PC-9 (cell line): ENCODE data around the gene STX19. TPM values are rescaled to one million over a fixed set of nuclear protein-coding genes. Genes with fewer than 3 reads are reported as not detected.
A peak's percentile ranks its signal among the peaks of the same experiment; 100 is the strongest.

ENCODE experiments used
- BruUV-seq: library from RNA; stranded (reverse); fragments of 400-500 nt; replicated peaks from 2 replicates; lab custom pipeline; 2021; lab: Mats Ljungman, UMichigan
- CTCF ChIA-PET: fragments of 300-600 bp; sonication (Branson Sonifier 250); formaldehyde crosslinking; loops from one replicate; lab custom pipeline; 2022; ENCODE audit warnings: antibody characterized with exemption; lab: Charles Lee
- POLR2A ChIA-PET: fragments of 300-600 bp; sonication (Branson Sonifier 250); formaldehyde crosslinking; loops from one replicate; lab custom pipeline; 2022; ENCODE audit warnings: antibody characterized with exemption; ENCODE audit not compliant: unreplicated experiment; lab: Charles Lee
- DNase-seq, 2 experiments: peaks; one replicate each; pipeline versions ENCODE4 v3.0.0 to v3.0.0-alpha.2; 2015 to 2022; ENCODE audit warnings: mixed read lengths in 1 of 2
- H2AFZ ChIP-seq: fragments of 200-600 bp; sonication (generic); 2 replicates; pipeline ENCODE4 v1.8.1; 2017; ENCODE audit warnings: antibody characterized with exemption
- H3F3A ChIP-seq: fragments of 200-600 bp; sonication (generic); 2 replicates; pipeline ENCODE4 v1.8.1; 2017; ENCODE audit warnings: antibody characterized with exemption, mild to moderate bottlenecking, low read depth; ENCODE audit not compliant: insufficient read depth
- H3K27ac ChIP-seq: fragments of 200-600 bp; sonication (generic); 2 replicates; pipeline ENCODE4 v1.6.1; 2016; ENCODE audit warnings: mixed run types
- H3K27me3 ChIP-seq: fragments of 200-600 bp; sonication (generic); 2 replicates; pipeline ENCODE4 v1.6.1; 2016; ENCODE audit warnings: low read depth, mixed run types; ENCODE audit not compliant: insufficient read depth
- H3K36me3 ChIP-seq: fragments of 200-600 bp; sonication (generic); 2 replicates; pipeline ENCODE4 v1.6.1; 2016; ENCODE audit warnings: low read depth, mixed run types
- H3K4me1 ChIP-seq: fragments of 200-600 bp; sonication (generic); replicated peaks from 2 replicates; pipeline ENCODE4 v1.6.1; 2016; ENCODE audit warnings: mixed run types; ENCODE audit not compliant: insufficient read depth
- H3K4me2 ChIP-seq: fragments of 200-600 bp; sonication (generic); 2 replicates; pipeline ENCODE4 v1.6.1; 2017; ENCODE audit warnings: mixed run types
- H3K4me3 ChIP-seq: fragments of 200-600 bp; sonication (generic); 2 replicates; pipeline ENCODE4 v1.6.1; 2016; ENCODE audit warnings: mixed run types
- H3K79me2 ChIP-seq: fragments of 200-600 bp; sonication (generic); 2 replicates; pipeline ENCODE4 v1.6.1; 2017; ENCODE audit warnings: low read depth, mixed run types
- H3K9me2 ChIP-seq: fragments of 200-600 bp; sonication (generic); 2 replicates; pipeline ENCODE4 v1.8.1; 2017; ENCODE audit warnings: mild to moderate bottlenecking; ENCODE audit not compliant: insufficient read depth
- H3K9me3 ChIP-seq: fragments of 200-600 bp; sonication (generic); 2 replicates; pipeline ENCODE4 v1.8.1; 2016; ENCODE audit warnings: low read depth; ENCODE audit not compliant: insufficient read depth
- H4K20me1 ChIP-seq: fragments of 200-600 bp; sonication (generic); 2 replicates; pipeline ENCODE4 v1.8.1; 2017; ENCODE audit not compliant: insufficient read depth
- EZH2 ChIP-seq: fragments of 200-600 bp; sonication (generic); IDR thresholded peaks from 2 replicates; pipeline ENCODE4 v1.8.0; 2017; ENCODE audit warnings: antibody characterized with exemption, low read depth
- intact Hi-C: fragments of 100-400 bp; cut with micrococcal nuclease; formaldehyde crosslinking; loops from one replicate; pipeline ENCODE4 v1.10.0; 2022; ENCODE audit not compliant: unreplicated experiment
- total RNA-seq: library from RNA; stranded (reverse); gene quantifications from 2 replicates; pipeline ENCODE4 v1.2.3, GENCODE V29; 2021
- TF ChIP-seq, protein P1 (sequence below): fragments of 200-600 bp; sonication (generic); conservative IDR thresholded peaks from 2 replicates; pipeline ENCODE4 v1.6.1; 2017; ENCODE audit warnings: mixed run types, antibody characterized with exemption, mild to moderate bottlenecking, moderate library complexity

The STX19 gene
- total RNA-seq, 1 experiment from 2014 or later: 5.5 TPM

DNA sequence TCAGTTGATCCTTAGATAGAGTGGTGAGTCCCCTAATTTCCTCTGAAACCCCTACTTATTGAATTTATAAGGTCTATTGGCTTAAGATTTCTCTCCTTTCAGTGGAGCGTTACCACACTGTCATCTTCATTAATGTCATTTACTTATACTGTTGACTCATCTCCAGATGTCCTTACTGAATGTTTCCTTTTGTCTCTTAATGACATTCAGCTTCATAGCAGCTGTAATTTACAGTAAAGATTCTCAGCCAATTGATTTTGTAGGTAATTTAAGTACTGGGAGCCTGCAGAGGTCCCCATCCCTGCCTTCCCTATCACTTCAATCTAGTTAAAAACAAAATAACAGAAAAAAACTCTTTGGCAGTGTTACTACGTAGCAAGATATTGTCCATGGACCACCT is 18.8 kb downstream of the STX19 start:
- H3K79me2 ChIP-seq: no peaks in the 10 kb centered on the region
- H3K27ac ChIP-seq: no peak overlapping the region
- BruUV-seq: no TSS peak
- POLR2A ChIA-PET: no interaction called here
- CTCF ChIA-PET: no interaction called here
- peaks cover 2% of the 10 kb centered on the region; the same call in 1 of the 2 replicates for H3K4me1 ChIP-seq
- H2AFZ ChIP-seq: no peak overlapping the region
- H4K20me1 ChIP-seq: no peaks in the 10 kb centered on the region
- no peaks in the 10 kb centered on the region for H3K36me3 ChIP-seq
- H3K4me3 ChIP-seq: no peak overlapping the region
- intact Hi-C loops: loop anchor here (10.0 kb wide), 1 partner anchor 235 kb away; no protein-coding TSS in a partner anchor
- no peak for DNase-seq
- H3K9me3 ChIP-seq: no peaks in the 10 kb centered on the region
- H3K4me2 ChIP-seq: no peak overlapping the region
- H3K9me2 ChIP-seq: no peaks in the 10 kb centered on the region
- H3K27me3 ChIP-seq: no peaks in the 10 kb centered on the region
- TF ChIP-seq, protein P1, sequence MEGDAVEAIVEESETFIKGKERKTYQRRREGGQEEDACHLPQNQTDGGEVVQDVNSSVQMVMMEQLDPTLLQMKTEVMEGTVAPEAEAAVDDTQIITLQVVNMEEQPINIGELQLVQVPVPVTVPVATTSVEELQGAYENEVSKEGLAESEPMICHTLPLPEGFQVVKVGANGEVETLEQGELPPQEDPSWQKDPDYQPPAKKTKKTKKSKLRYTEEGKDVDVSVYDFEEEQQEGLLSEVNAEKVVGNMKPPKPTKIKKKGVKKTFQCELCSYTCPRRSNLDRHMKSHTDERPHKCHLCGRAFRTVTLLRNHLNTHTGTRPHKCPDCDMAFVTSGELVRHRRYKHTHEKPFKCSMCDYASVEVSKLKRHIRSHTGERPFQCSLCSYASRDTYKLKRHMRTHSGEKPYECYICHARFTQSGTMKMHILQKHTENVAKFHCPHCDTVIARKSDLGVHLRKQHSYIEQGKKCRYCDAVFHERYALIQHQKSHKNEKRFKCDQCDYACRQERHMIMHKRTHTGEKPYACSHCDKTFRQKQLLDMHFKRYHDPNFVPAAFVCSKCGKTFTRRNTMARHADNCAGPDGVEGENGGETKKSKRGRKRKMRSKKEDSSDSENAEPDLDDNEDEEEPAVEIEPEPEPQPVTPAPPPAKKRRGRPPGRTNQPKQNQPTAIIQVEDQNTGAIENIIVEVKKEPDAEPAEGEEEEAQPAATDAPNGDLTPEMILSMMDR: no peak
- TF ChIP-seq EZH2: no peak
- H3F3A ChIP-seq: no peaks in the 10 kb centered on the region

DNA sequence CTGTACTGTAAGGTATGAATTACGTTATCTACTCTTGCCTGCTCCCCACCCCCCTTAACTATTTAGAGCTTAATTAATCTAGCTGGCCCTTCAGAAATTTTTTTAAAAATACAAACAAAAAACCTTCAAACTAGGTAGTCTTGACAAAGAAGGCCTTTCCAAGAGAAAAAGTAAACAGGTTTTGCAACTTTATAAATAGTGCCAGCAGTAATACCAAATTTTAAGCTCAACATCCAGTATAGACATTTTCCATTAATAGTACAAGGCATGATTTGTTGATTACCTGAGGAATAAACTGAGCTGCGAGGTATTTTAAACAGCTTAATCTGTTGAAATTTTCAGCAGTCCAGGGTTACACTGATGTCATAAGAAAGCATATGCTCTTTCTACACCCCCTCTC is 20.1 kb downstream of the STX19 start:
- no peak overlapping the region for H3K4me2 ChIP-seq
- TF ChIP-seq EZH2: no peak
- TF ChIP-seq, protein P1: no peak
- H3K27ac ChIP-seq: no peak overlapping the region
- no peaks in the 10 kb centered on the region for H3F3A ChIP-seq
- intact Hi-C loops: loop anchor here (10.0 kb wide), 1 partner anchor 237 kb away; no protein-coding TSS in a partner anchor
- H3K4me1 ChIP-seq: peaks cover 8% of the 10 kb centered on the region; the same call in 1 of the 2 replicates
- H3K36me3 ChIP-seq: no peaks in the 10 kb centered on the region
- H3K9me3 ChIP-seq: no peaks in the 10 kb centered on the region
- H2AFZ ChIP-seq: no peak overlapping the region
- no peaks in the 10 kb centered on the region for H4K20me1 ChIP-seq
- H3K9me2 ChIP-seq: no peaks in the 10 kb centered on the region
- DNase-seq: no peak
- no peaks in the 10 kb centered on the region for H3K79me2 ChIP-seq
- H3K27me3 ChIP-seq: no peaks in the 10 kb centered on the region
- H3K4me3 ChIP-seq: no peak overlapping the region
- ChIA-PET POLR2A (no interaction called here), CTCF (no interaction called here)
- no TSS peak for BruUV-seq

DNA sequence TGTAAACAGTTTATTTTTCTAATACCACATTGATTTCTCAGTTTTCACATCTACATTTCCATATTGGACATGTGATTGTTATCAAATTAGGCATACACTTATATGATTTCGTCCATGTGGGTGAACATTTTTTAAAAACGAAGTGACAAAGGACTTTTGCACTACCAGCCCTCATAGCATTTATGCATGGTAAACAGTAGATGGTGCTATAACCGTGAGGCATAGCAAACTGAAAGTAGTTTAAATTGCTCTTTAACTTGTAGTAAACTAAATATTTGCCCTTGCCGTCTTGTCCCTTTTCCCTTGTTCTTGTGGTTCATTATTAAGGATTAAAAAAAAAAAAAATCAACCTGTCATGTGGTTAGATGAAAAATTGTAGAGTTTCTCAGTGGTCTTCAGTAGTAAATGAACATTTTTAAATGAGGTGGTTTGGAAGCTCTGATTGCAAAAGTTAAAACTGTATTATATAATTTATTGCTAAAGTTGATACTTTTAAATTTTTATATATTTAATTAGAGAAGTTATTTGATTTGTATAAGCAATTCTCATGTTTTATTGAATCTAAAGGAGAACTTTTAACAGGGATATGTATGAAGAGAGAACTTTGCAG is 24.0 kb downstream of the STX19 start:
- H3K9me2 ChIP-seq: no peaks in the 10 kb centered on the region
- no peaks in the 10 kb centered on the region for H4K20me1 ChIP-seq
- BruUV-seq: no TSS peak
- H3K9me3 ChIP-seq: no peaks in the 10 kb centered on the region
- no peaks in the 10 kb centered on the region for H3K27me3 ChIP-seq
- no peaks in the 10 kb centered on the region for H3F3A ChIP-seq
- TF ChIP-seq EZH2: no peak
- TF ChIP-seq, protein P1: peak; percentile 96
- intact Hi-C loops: loop anchor here (1.0 to 10.0 kb wide), 2 partner anchors 65 to 240 kb away; no protein-coding TSS in a partner anchor
- H3K36me3 ChIP-seq: no peaks in the 10 kb centered on the region
- H3K4me1 ChIP-seq: peaks cover 8% of the 10 kb centered on the region; the same call in 1 of the 2 replicates
- peak in 1 of 2 experiments; percentile 74 for DNase-seq
- peak overlapping the region; percentile 70 for H3K4me2 ChIP-seq
- H3K27ac ChIP-seq: no peak overlapping the region
- peak overlapping the region; percentile 68 for H2AFZ ChIP-seq
- ChIA-PET POLR2A (no interaction called here), CTCF (interaction anchor here (0.6 to 1.0 kb wide), 7 partner anchors 10 to 428 kb away, joined by 3 to 8 read pairs (median 5); partner anchors contain the start of genes DHFR2, NSUN3 and STX19)
- no peaks in the 10 kb centered on the region for H3K79me2 ChIP-seq
- peak overlapping the region; percentile 30; the same call in 1 of the 2 replicates for H3K4me3 ChIP-seq
